Transverse colon (tissue), 4 donors: ENCODE results near the gene ACTR3C. TPM values are rescaled to one million over a fixed set of nuclear protein-coding genes. Genes with fewer than 3 reads are reported as not detected.

Source experiments
- DNase-seq: peaks from one replicate; pipeline ENCODE4 v3.0.0-alpha.2; 2019
- H3K27ac ChIP-seq, 4 donors: fragments of 200-600 bp; sonication (generic); 2 replicates each; pipeline ENCODE4 v1.5.1; 2016 to 2018; ENCODE audit warnings: inconsistent platforms in 4 of 4
- H3K27me3 ChIP-seq: fragments of 200-600 bp; sonication (generic); 2 replicates; pipeline ENCODE4 v1.5.1; 2017; ENCODE audit warnings: inconsistent platforms
- H3K36me3 ChIP-seq, 4 donors: fragments of 200-600 bp; sonication (generic); 2 replicates each; pipeline ENCODE4 v1.5.1; 2017 to 2019; ENCODE audit warnings: inconsistent platforms in 4 of 4
- H3K4me1 ChIP-seq, 4 donors: fragments of 200-600 bp; sonication (generic); 2 replicates each; pipeline ENCODE4 v1.5.1; 2017 to 2020; ENCODE audit warnings: inconsistent platforms in 4 of 4
- H3K4me3 ChIP-seq, 4 donors: fragments of 200-600 bp; sonication (generic); 1 replicate in 1 of 4; 2 replicates in 3 of 4; pipeline versions ENCODE4 v1.5.1 to v1.6.1; 2017 to 2019; ENCODE audit warnings: inconsistent platforms in 4 of 4
- H3K9me3 ChIP-seq, 2 donors: fragments of 200-600 bp; sonication (generic); 2 replicates each; pipeline ENCODE4 v1.5.1; 2017 to 2019; ENCODE audit warnings: inconsistent platforms in 2 of 2
- EP300 ChIP-seq: sonication (generic); formaldehyde crosslinking; IDR thresholded peaks from one replicate; pipeline ENCODE4 v1.6.1; 2017; ENCODE audit warnings: antibody characterized with exemption, low read depth
- POLR2A ChIP-seq: fragments of 450-650 bp; IDR thresholded peaks from one replicate; pipeline ENCODE4 v1.6.1; 2016; ENCODE audit warnings: antibody characterized with exemption, mild to moderate bottlenecking, moderate library complexity
- POLR2AphosphoS5 ChIP-seq, 3 donors: sonication (generic); formaldehyde crosslinking; IDR thresholded peaks; one replicate each; pipeline ENCODE4 v1.6.1; 2016; ENCODE audit warnings: antibody characterized with exemption in 3 of 3
- WGBS, 2 donors: methylation state at CpG; one replicate each; pipeline ENCODE4 v1.1.5; 2018; ENCODE audit warnings: low coverage in 1 of 2; 5-methylcytosine and 5-hydroxymethylcytosine counted together
- in situ Hi-C, 4 donors: fragments of 200-750 bp; cut with MboI; loops; one replicate each; pipeline versions ENCODE4 v1.15.0 to v1.15.1; 2017; ENCODE audit warnings: low sequenced_read_pairs in 3 of 4, low pct_ligation_motif_present in 1 of 4, low pct_unique_long_range_greater_than_20kb in 1 of 4
- intact Hi-C: fragments of 100-400 bp; cut with DNase I; formaldehyde crosslinking; loops from one replicate; pipeline ENCODE4 v1.15.1; 2023; ENCODE audit warnings: low total_unique reads
- total RNA-seq, 4 donors: library from RNA; depleted of rRNA; stranded (reverse); fragments of >200 nt; gene quantifications; one replicate each; pipeline ENCODE4 v1.1.0, GENCODE V29; 2016
- TF ChIP-seq, protein P1 (sequence below), 5 experiments: fragments of 200-600 bp in 3 of 5; fragments of 450-650 bp in 2 of 5; sonication (generic) in 3 of 5; IDR thresholded peaks; 1 replicate in 2 of 5; 2 replicates in 3 of 5; pipeline ENCODE4 v1.5.1; 2016 to 2017; ENCODE audit warnings: antibody characterized with exemption in 5 of 5, inconsistent platforms in 3 of 5, mild to moderate bottlenecking in 2 of 5, moderate library complexity in 1 of 5

Gene ACTR3C
- total RNA-seq, 4 donors from 2014 or later, result 19.9 to 71.1 (median 42.7) TPM

DNA sequence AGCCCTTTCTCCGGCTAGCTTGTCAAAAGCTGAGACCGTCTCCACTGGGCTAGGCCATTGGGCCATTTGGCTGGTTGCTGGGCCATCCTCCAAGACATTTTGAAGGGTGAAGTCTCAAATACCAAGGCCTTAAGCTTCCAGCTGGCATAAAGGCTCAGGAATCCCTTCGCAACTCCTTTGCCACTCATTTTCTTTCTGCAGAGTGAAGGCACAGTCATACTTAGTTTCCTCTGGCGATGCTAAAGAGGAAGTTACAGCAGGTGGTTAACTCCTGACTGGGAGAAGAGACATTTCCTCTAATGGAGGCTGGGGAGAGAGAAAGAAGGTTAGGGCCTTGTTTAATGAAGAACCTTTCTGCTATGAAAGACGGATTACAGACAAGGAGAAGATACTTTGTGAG lies 40.5 kb upstream of the ACTR3C start:
- DNase-seq, result no peak

DNA sequence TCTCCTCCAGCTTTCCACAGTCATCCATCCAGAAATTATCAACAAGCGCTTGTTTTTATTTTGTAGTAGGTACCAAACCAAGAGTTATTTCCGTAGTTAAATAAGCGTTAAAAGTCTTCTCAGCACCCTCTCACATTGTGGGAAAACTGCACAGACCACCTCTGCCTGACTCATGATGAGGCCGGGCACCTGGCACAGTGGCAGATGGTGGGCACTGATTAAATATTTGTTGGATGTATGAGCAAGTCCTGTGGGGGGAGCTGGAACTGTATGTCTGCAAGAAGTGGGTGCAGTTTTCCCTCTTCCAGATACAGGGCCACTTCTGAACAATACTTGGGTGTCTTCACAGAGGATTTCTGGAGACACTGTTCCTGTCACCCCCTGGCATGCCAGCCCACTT lies 40.0 kb upstream of the ACTR3C start:
- H3K4me1 ChIP-seq, result peaks cover 0 to 23% (median 5%) of the 10 kb centered on the region in 4 donors
- 85 to 89% methylated on average over 3 to 4 of the region's 4 CpGs for WGBS, 2 donors
- no peak for DNase-seq
- no peak for TF ChIP-seq POLR2AphosphoS5 (IDR thresholded peaks at IDR 0.05)
- TF ChIP-seq, protein P1, sequence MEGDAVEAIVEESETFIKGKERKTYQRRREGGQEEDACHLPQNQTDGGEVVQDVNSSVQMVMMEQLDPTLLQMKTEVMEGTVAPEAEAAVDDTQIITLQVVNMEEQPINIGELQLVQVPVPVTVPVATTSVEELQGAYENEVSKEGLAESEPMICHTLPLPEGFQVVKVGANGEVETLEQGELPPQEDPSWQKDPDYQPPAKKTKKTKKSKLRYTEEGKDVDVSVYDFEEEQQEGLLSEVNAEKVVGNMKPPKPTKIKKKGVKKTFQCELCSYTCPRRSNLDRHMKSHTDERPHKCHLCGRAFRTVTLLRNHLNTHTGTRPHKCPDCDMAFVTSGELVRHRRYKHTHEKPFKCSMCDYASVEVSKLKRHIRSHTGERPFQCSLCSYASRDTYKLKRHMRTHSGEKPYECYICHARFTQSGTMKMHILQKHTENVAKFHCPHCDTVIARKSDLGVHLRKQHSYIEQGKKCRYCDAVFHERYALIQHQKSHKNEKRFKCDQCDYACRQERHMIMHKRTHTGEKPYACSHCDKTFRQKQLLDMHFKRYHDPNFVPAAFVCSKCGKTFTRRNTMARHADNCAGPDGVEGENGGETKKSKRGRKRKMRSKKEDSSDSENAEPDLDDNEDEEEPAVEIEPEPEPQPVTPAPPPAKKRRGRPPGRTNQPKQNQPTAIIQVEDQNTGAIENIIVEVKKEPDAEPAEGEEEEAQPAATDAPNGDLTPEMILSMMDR (IDR thresholded peaks at IDR 0.05), result no peak
- no peak for TF ChIP-seq EP300
- TF ChIP-seq POLR2A, result no peak
- H3K36me3 ChIP-seq, result no peaks in the 10 kb centered on the region
- intact Hi-C loops (no loop called here), in situ Hi-C loops (no loop called here)
- no peaks in the 10 kb centered on the region for H3K27me3 ChIP-seq
- peak overlapping the region in 1 of 4 donors; percentile 13 for H3K27ac ChIP-seq
- no peak overlapping the region for H3K4me3 ChIP-seq
- no peaks in the 10 kb centered on the region for H3K9me3 ChIP-seq

More for the DNA sequence above, 40.5 kb upstream of the ACTR3C start:
- peak overlapping the region in 1 of 4 donors; percentile 13 for H3K27ac ChIP-seq
- intact Hi-C loops, result no loop called here
- H3K36me3 ChIP-seq, result no peaks in the 10 kb centered on the region
- no peak for TF ChIP-seq POLR2A
- TF ChIP-seq, protein P1 (IDR thresholded peaks at IDR 0.05), result no peak
- TF ChIP-seq POLR2AphosphoS5 (IDR thresholded peaks at IDR 0.05), result no peak
- TF ChIP-seq EP300, result no peak
- H3K27me3 ChIP-seq, result no peaks in the 10 kb centered on the region
- WGBS, 2 donors, result 76 to 88% methylated on average over 2 to 5 of the region's 5 CpGs
- H3K4me1 ChIP-seq, result peaks cover 0 to 23% (median 5%) of the 10 kb centered on the region in 4 donors
- no peak overlapping the region for H3K4me3 ChIP-seq
- in situ Hi-C loops, result no loop called here
- H3K9me3 ChIP-seq, result no peaks in the 10 kb centered on the region

DNA sequence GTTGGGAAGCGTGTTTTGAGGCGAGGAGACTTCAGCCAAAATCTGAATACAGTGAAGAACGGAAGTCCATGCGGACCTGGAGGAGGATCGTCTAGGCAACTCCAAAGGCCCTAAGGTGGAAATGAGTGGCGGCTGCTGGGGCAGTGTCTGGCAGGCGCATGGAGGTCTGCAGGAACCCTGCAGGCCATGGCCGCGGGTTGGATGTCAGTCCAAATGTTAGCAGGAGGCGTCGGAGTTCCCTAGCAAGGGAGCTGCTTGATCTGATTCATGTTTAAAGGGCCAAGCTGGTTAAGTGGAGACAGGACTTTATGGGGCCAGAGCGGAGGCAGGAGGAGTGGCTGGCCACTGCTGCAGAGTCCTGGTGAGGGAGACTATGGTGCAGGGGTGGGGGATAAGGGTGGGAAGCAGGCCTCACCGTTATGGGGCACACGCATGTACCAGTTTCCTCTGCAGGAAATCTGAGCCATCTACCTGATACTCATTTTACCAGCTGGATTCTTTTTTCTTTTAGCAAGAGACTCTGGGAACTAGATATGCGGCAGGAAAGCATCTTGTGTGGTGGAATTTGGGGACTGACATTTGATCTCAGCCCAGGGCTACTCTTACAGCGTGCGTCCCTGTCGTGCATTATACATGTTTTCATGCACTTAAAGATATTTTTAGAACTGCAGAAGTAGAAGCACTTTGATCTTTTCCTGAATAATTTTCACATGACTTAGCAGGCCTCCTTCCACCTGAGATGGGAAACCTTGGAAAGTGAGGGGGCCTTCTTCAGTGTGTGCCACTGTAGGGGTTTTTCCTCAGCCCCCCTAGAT lies 38.7 kb upstream of the ACTR3C start:
- no peak overlapping the region for H3K27ac ChIP-seq
- H3K4me1 ChIP-seq, result peaks cover 0 to 13% (median 0%) of the 10 kb centered on the region in 4 donors
- H3K4me3 ChIP-seq, result no peak overlapping the region
- in situ Hi-C loops, result no loop called here
- WGBS, 2 donors, result 68 to 83% methylated on average over 13 to 18 of the region's 18 CpGs
- no peaks in the 10 kb centered on the region for H3K27me3 ChIP-seq
- H3K36me3 ChIP-seq, result no peaks in the 10 kb centered on the region
- intact Hi-C loops, result no loop called here
- H3K9me3 ChIP-seq, result no peaks in the 10 kb centered on the region
- TF ChIP-seq, protein P1 (IDR thresholded peaks at IDR 0.05), result no peak
- TF ChIP-seq EP300 (no peak), POLR2A (no peak), POLR2AphosphoS5 (IDR thresholded peaks at IDR 0.05) (no peak)
- DNase-seq, result no peak

DNA sequence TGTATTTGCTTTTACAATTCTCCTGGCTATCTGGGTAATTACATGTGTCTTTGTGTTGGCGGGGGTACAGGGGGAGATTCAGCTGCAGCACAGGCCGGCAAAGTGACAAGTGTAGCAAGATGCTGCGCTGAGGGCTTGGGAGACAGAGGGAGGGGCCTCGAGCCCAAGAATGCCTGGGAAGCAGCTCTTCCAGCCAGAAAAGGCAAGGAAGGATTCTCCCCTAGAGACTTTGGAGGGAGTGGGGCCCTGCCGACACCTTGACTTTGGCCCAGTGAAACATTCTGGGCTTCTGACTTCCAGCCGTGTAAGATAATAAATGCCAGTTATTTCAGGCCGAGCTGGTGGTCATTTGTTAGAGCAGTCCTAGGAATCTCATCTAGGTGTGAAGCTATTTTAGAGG lies 38.1 kb upstream of the ACTR3C start:
- peak overlapping the region in 1 of 4 donors; percentile 2 for H3K27ac ChIP-seq
- no peak overlapping the region for H3K4me3 ChIP-seq
- no peaks in the 10 kb centered on the region for H3K36me3 ChIP-seq
- intact Hi-C loops (no loop called here), in situ Hi-C loops (no loop called here)
- TF ChIP-seq POLR2A (no peak), EP300 (no peak)
- TF ChIP-seq, protein P1 (IDR thresholded peaks at IDR 0.05), result no peak
- H3K4me1 ChIP-seq, result peaks cover 0 to 12% (median 3%) of the 10 kb centered on the region in 4 donors
- 59 to 78% methylated on average over 2 to 7 of the region's 7 CpGs for WGBS, 2 donors
- H3K27me3 ChIP-seq, result no peaks in the 10 kb centered on the region
- DNase-seq, result no peak
- no peaks in the 10 kb centered on the region for H3K9me3 ChIP-seq
